Testis (tissue), 3 donors: ENCODE measurements around the gene ARIH1. TPM values are rescaled to one million over a fixed set of nuclear protein-coding genes. Genes with fewer than 3 reads are reported as not detected.

ENCODE experiments used
- DNase-seq: peaks from one replicate; pipeline ENCODE4 v3.0.0-alpha.2; 2019
- H3K27ac ChIP-seq, 2 donors: fragments of 200-600 bp; sonication (generic); one replicate each; pipeline ENCODE4 v1.5.1; 2019
- H3K27me3 ChIP-seq: fragments of 200-600 bp; sonication (generic); one replicate; pipeline ENCODE4 v1.5.1; 2019
- H3K36me3 ChIP-seq: fragments of 200-600 bp; sonication (generic); one replicate; pipeline ENCODE4 v1.5.1; 2017; ENCODE audit warnings: low read depth; ENCODE audit errors: missing control alignments
- H3K4me1 ChIP-seq: fragments of 200-600 bp; sonication (generic); one replicate; pipeline ENCODE4 v1.5.1; 2019
- H3K4me3 ChIP-seq, 2 donors: fragments of 200-600 bp; sonication (generic); one replicate each; pipeline ENCODE4 v1.5.1; 2017 to 2019
- H3K9me3 ChIP-seq: fragments of 200-600 bp; sonication (generic); one replicate; pipeline ENCODE4 v1.5.1; 2017
- POLR2A ChIP-seq: fragments of 450-650 bp; IDR thresholded peaks from one replicate; pipeline ENCODE4 v1.6.1; 2017; ENCODE audit warnings: antibody characterized with exemption, mild to moderate bottlenecking, moderate library complexity
- WGBS, 2 donors: methylation state at CpG; one replicate each; pipeline ENCODE4 v1.1.5; 2018; 5-methylcytosine and 5-hydroxymethylcytosine counted together
- intact Hi-C: fragments of 100-400 bp; cut with DNase I; formaldehyde crosslinking; loops from one replicate; pipeline ENCODE4 v1.15.1; 2023; ENCODE audit warnings: low total_unique reads
- polyA plus RNA-seq: library from polyadenylated mRNA; stranded (reverse); fragments of 350-450 nt; fragmentation: Illumina TruSeq; extraction: RNeasy Lipid Tissue Mini Kit (QIAGEN cat#74804); gene quantifications from one replicate; pipeline ENCODE4 v1.2.3, GENCODE V29; 2014; ENCODE audit warnings: low read depth, low replicate concordance; ENCODE audit not compliant: insufficient read depth
- total RNA-seq, 2 donors: library from RNA; depleted of rRNA; stranded (reverse); fragments of >200 nt; gene quantifications; one replicate each; pipeline ENCODE4 v1.2.3, GENCODE V29; 2016
- TF ChIP-seq, protein P1 (sequence below), 3 experiments: fragments of 450-650 bp in 2 of 3; fragments of 200-600 bp in 1 of 3; sonication (generic) in 1 of 3; IDR thresholded peaks; one replicate each; pipeline ENCODE4 v1.5.1; 2016 to 2019; ENCODE audit warnings: antibody characterized with exemption in 3 of 3, mild to moderate bottlenecking in 2 of 3, moderate library complexity in 1 of 3

Gene ARIH1
- total and polyA plus RNA-seq, 3 donors from 2014 or later = 97.8 to 221 (median 113) TPM

DNA sequence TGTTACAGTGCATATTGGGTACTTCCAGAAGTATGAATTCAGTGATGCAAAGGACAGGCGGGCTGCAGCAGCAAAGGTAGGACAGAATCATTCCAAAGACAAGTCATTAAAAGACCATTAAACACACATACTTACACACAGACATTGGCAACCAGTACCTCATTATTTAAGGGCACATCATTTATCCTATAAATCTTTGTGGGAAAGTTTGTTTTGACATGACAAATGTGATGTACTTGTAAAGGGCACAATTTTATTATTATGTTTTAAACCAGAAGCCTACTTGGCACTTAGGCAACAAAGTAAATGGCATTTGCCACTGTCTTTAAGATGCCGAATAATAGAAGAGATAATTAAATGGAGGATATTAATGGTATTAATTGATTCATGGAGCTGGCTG lies 22.7 kb downstream of the ARIH1 start:
- no peaks in the 10 kb centered on the region for H3K4me1 ChIP-seq
- H3K27me3 ChIP-seq = no peaks in the 10 kb centered on the region
- H3K36me3 ChIP-seq = no peaks in the 10 kb centered on the region
- intact Hi-C loops = no loop called here
- no peak overlapping the region for H3K4me3 ChIP-seq
- no peak overlapping the region for H3K27ac ChIP-seq
- TF ChIP-seq, protein P1, sequence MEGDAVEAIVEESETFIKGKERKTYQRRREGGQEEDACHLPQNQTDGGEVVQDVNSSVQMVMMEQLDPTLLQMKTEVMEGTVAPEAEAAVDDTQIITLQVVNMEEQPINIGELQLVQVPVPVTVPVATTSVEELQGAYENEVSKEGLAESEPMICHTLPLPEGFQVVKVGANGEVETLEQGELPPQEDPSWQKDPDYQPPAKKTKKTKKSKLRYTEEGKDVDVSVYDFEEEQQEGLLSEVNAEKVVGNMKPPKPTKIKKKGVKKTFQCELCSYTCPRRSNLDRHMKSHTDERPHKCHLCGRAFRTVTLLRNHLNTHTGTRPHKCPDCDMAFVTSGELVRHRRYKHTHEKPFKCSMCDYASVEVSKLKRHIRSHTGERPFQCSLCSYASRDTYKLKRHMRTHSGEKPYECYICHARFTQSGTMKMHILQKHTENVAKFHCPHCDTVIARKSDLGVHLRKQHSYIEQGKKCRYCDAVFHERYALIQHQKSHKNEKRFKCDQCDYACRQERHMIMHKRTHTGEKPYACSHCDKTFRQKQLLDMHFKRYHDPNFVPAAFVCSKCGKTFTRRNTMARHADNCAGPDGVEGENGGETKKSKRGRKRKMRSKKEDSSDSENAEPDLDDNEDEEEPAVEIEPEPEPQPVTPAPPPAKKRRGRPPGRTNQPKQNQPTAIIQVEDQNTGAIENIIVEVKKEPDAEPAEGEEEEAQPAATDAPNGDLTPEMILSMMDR (IDR thresholded peaks at IDR 0.05) = no peak
- TF ChIP-seq POLR2A = no peak
- WGBS, 2 donors = 87 to 90% methylated on average over 2 of the region's 2 CpGs
- no peak for DNase-seq
- no peaks in the 10 kb centered on the region for H3K9me3 ChIP-seq

DNA sequence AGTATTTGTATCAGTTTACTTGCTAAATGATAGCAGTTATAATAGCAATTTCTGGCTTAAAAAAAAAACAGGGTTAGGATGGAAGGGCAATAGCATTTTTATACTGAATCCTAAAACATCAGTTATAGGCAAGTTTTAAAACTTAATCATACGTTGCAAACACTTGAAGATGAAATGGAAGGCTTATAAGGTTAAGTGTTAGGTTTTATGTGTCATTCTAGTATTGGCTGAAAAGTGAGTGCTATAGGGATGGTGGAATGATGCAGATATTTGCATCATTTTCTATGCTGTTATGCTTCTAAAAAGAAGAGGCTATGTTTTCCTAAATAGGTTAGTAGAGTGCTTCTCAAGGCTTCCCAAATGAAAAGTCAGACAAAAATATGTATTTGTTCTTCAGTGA lies 23.3 kb downstream of the ARIH1 start:
- no peaks in the 10 kb centered on the region for H3K9me3 ChIP-seq
- H3K27me3 ChIP-seq = no peaks in the 10 kb centered on the region
- H3K4me1 ChIP-seq = no peaks in the 10 kb centered on the region
- no peak overlapping the region for H3K27ac ChIP-seq
- intact Hi-C loops = no loop called here
- DNase-seq = no peak
- TF ChIP-seq POLR2A = no peak
- TF ChIP-seq, protein P1 (IDR thresholded peaks at IDR 0.05) = no peak
- H3K36me3 ChIP-seq = no peaks in the 10 kb centered on the region
- no peak overlapping the region for H3K4me3 ChIP-seq
- 78 to 82% methylated on average over 1 of the region's 1 CpG for WGBS, 2 donors

DNA sequence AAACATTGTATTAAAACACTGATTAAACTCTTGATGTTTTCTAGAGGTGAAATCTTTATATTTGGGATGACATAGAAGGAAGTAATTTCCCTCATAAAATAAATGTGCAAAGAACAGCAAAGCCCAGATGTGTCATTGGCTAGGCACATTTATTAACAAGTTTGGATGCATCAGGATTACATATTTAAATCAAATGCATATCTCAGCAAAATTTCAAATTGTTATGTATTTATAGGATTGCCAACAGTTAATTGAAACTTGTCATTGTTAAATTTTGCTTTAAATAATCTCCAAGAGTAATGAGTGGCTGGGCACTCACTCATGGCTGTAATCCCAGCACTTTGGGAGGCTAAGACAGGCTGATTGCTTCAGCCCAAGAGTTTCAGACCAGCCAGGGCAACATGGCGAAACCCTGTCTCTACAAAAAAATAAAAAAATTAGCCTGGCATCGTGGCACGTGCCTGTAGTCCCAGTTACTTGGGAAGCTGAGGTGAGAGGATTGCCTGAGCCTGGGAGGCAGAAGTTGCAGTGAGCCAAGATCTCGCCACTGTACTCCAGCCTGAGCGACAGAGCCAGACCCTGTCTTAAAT lies 28.2 kb downstream of the ARIH1 start:
- Histone ChIP-seq H3K9me3 (no peaks in the 10 kb centered on the region), H3K4me3 (no peak overlapping the region), H3K4me1 (no peaks in the 10 kb centered on the region), H3K27ac (no peak overlapping the region), H3K27me3 (no peaks in the 10 kb centered on the region), H3K36me3 (no peaks in the 10 kb centered on the region)
- intact Hi-C loops = no loop called here
- TF ChIP-seq, protein P1 (IDR thresholded peaks at IDR 0.05) = no peak
- TF ChIP-seq POLR2A = no peak
- DNase-seq = no peak
- 88 to 89% methylated on average over 5 of the region's 5 CpGs for WGBS, 2 donors

- TF ChIP-seq, protein P1 (IDR thresholded peaks at IDR 0.05) = no peak
- no peak for TF ChIP-seq POLR2A
- no peaks in the 10 kb centered on the region for H3K4me1 ChIP-seq
- no peaks in the 10 kb centered on the region for H3K36me3 ChIP-seq
- H3K27me3 ChIP-seq = no peaks in the 10 kb centered on the region
- no peaks in the 10 kb centered on the region for H3K9me3 ChIP-seq
- no peak overlapping the region for H3K27ac ChIP-seq
- WGBS, 2 donors = 49 to 57% methylated on average over 1 of the region's 1 CpG
- no peak overlapping the region for H3K4me3 ChIP-seq
- DNase-seq = no peak
- intact Hi-C loops = no loop called here
Measured at GRCh38 chr15:72503147-72503546, 29.0 kb downstream of the ARIH1 start.

DNA sequence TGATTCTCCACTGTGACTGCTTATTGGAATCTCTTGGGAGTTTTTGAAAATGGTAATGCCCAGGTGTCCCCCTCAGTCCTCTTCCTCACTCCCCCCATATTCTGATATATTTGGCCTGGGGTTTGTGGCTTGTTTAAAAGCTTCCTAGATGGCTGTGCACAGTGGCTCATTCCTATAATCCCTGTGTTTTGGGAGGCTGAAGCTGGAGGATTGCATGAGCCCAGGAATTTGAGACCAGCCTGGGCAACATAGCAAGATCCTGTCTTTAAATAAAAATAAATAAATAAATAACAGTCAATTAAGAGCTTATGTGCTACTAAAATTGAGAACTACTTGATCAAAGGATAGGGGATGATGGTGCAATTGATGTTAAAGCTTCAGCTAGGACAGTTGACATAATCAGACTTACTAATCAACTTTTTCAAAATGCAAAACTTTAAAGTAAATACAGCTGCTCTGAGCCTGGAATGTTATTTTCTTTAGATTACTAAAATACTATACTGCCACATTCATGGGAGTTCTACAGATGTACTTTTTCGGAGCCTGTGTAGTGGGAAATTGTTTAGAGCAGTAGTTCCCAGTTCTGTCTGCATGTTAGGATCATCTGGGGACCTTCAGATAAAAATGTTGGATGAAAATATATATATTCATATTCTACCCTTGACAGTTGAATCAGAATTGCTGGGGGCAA lies 33.4 kb downstream of the ARIH1 start:
- Histone ChIP-seq H3K9me3 (no peaks in the 10 kb centered on the region), H3K27me3 (no peaks in the 10 kb centered on the region), H3K36me3 (no peaks in the 10 kb centered on the region), H3K4me1 (no peaks in the 10 kb centered on the region), H3K27ac (no peak overlapping the region), H3K4me3 (no peak overlapping the region)
- intact Hi-C loops = no loop called here
- 87 to 94% methylated on average over 1 of the region's 1 CpG for WGBS, 2 donors
- DNase-seq = no peak
- TF ChIP-seq, protein P1 (IDR thresholded peaks at IDR 0.05) = no peak
- no peak for TF ChIP-seq POLR2A
